HG02623 (cell line): ENCODE results near the gene ZBTB16.

Experiments used
- ATAC-seq: cut with Tn5 transposase; IDR thresholded peaks from one replicate; pipeline ENCODE4 v1.9.1; 2021; ENCODE audit warnings: moderate library complexity; ENCODE audit not compliant: unreplicated experiment

The ZBTB16 gene

GRCh38 chr11:114276077-114276476 lies 216.6 kb downstream of the ZBTB16 start:
- no peak for ATAC-seq

- ATAC-seq, result no peak
Observed at GRCh38 chr11:114277637-114278341, 218.3 kb downstream of the ZBTB16 start.

GRCh38 chr11:114278342-114279065 lies 219.0 kb downstream of the ZBTB16 start:
- no peak for ATAC-seq

GRCh38 chr11:114279792-114280546 lies 220.5 kb downstream of the ZBTB16 start:
- ATAC-seq, result no peak

- ATAC-seq, result no peak
Observed at GRCh38 chr11:114280696-114281095, 221.2 kb downstream of the ZBTB16 start.

GRCh38 chr11:114281388-114281956 lies 222.0 kb downstream of the ZBTB16 start:
- ATAC-seq, result no peak

GRCh38 chr11:114282488-114282887 lies 223.0 kb downstream of the ZBTB16 start:
- ATAC-seq, result no peak

GRCh38 chr11:114283422-114283821 lies 223.9 kb downstream of the ZBTB16 start:
- ATAC-seq, result no peak

GRCh38 chr11:114284021-114284420 lies 224.5 kb downstream of the ZBTB16 start:
- no peak for ATAC-seq

- ATAC-seq, result no peak
Observed at GRCh38 chr11:114284914-114285313, 225.4 kb downstream of the ZBTB16 start.

GRCh38 chr11:114285599-114285998 lies 226.1 kb downstream of the ZBTB16 start:
- no peak for ATAC-seq

GRCh38 chr11:114286229-114286628 lies 226.7 kb downstream of the ZBTB16 start:
- ATAC-seq, result no peak

- ATAC-seq, result no peak
Observed at GRCh38 chr11:114287154-114287553, 227.6 kb downstream of the ZBTB16 start.

GRCh38 chr11:114288136-114288535 lies 228.6 kb downstream of the ZBTB16 start:
- no peak for ATAC-seq

- ATAC-seq, result no peak
Observed at GRCh38 chr11:114289779-114290178, 230.3 kb downstream of the ZBTB16 start.

- no peak for ATAC-seq
Observed at GRCh38 chr11:114290503-114291235, 231.2 kb downstream of the ZBTB16 start.

- ATAC-seq, result no peak
Observed at GRCh38 chr11:114291381-114291780, 231.9 kb downstream of the ZBTB16 start.

- ATAC-seq, result no peak
Observed at GRCh38 chr11:114291842-114292680, 232.6 kb downstream of the ZBTB16 start.

- no peak for ATAC-seq
Observed at GRCh38 chr11:114293201-114293711, 233.7 kb downstream of the ZBTB16 start.
